ENCODE data around the gene DNALI1. TPM values are rescaled to one million over a fixed set of nuclear protein-coding genes. Genes with fewer than 3 reads are reported as not detected.
A peak's percentile ranks its signal among the peaks of the same experiment; 100 is the strongest.

DNALI1 gene
- total and polyA plus RNA-seq, 2 of the 4 experiments (the other 2 are of a cell fraction): 9.1 to 10.1 TPM

DNA sequence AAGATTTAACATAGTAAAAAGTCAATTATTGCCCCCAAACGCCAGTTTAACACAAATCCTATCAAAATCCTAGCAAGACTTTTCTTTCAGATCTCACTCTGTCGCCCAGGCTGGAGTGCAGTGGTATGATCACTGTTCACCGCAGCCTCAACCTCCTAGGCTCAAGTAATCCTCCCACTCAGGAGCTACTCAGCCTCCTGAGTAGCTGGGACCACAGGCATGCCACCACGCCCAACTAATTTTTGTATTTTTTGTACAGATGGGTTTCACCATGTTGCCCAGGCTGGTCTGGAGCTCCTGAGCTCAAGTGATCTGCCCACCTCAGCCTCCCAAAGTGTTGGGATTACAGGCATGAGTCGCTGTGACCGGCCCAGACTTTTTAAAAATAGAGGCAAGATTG, 7.4 kb upstream of the DNALI1 start:
- H3K4me3 ChIP-seq (ENCODE audit: insufficient read depth, low read depth, low read length): no peak overlapping the region
- no peak for ATAC-seq (ENCODE audit: low read depth)

More for the DNA sequence above, 7.4 kb upstream of the DNALI1 start:
- no peak overlapping the region for H3K9ac ChIP-seq (ENCODE audit: low read depth, low read length)
- no peak overlapping the region for H2BK120ac ChIP-seq (ENCODE audit: low read depth, low read length)
- H3K4me1 ChIP-seq (ENCODE audit: control insufficient read depth, insufficient read depth, low read length): peaks cover 3% of the 10 kb centered on the region; the same call in 1 of the 2 replicates
- no peaks in the 10 kb centered on the region; the same call in 1 of the 2 replicates for H3K9me1 ChIP-seq (ENCODE audit: insufficient read depth, low read length)
- H4K91ac ChIP-seq (ENCODE audit: insufficient read depth, low read depth, low read length): no peak overlapping the region
- dilution Hi-C loops (cut with HindIII; ENCODE audit: low sequenced_read_pairs, unreplicated experiment) (no loop called here), intact Hi-C loops (cut with micrococcal nuclease) (no loop called here), in situ Hi-C loops (cut with MboI; ENCODE audit: low sequenced_read_pairs) (no loop called here)
- H3K27ac ChIP-seq (ENCODE audit: insufficient read depth, low read length): no peak overlapping the region
- POLR2A ChIA-PET (ENCODE audit: unreplicated experiment): interaction anchor here (0.6 kb wide), 1 partner anchor 1488 kb away, joined by 8 read pairs; no protein-coding TSS in a partner anchor
- no peak overlapping the region for H2AK5ac ChIP-seq (ENCODE audit: low read depth, low read length)
- DNase-seq: peak; percentile 44
- H2BK15ac ChIP-seq (ENCODE audit: low read depth, low read length): no peak overlapping the region
- peaks cover 16% of the 10 kb centered on the region; the same call in 1 of the 2 replicates for H4K20me1 ChIP-seq (ENCODE audit: insufficient read depth, low read length)
- H4K5ac ChIP-seq (ENCODE audit: low read depth, low read length): no peak overlapping the region
- peaks cover 15 to 28% of the 10 kb centered on the region in 2 experiments for H3K79me1 ChIP-seq (ENCODE audit: low read depth in 1 of 2, low read length in 2 of 2)
- no peak overlapping the region for H2AK9ac ChIP-seq (replicated peaks; ENCODE audit: low read depth, low read length, poor library complexity)
- no peak overlapping the region for H3K4ac ChIP-seq (ENCODE audit: low read depth, low read length)
- H3K23ac ChIP-seq (ENCODE audit: low read depth, low read length): no peak overlapping the region
- no peak overlapping the region for H3K14ac ChIP-seq (replicated peaks; ENCODE audit: low read depth, low read length)
- CTCF ChIA-PET: interaction anchor here (0.6 to 0.8 kb wide), 2 partner anchors 35 to 39 kb away, joined by 3 read pairs; partner anchors contain the start of gene MEAF6
- H4K8ac ChIP-seq (ENCODE audit: low read depth in 2 of 2, low read length in 2 of 2): no peak overlapping the region
- no CpG with 5 or more reads among the region's 6 CpGs for WGBS, 2 experiments (ENCODE audit: extremely low coverage in 2 of 2, insufficient read length in 1 of 2)
- H2AFZ ChIP-seq (replicated peaks; ENCODE audit: low read length, poor library complexity): no peak overlapping the region
- H3K9me3 ChIP-seq (ENCODE audit: control insufficient read depth, insufficient read depth, low read length): no peaks in the 10 kb centered on the region
- no peak overlapping the region for H3K4me2 ChIP-seq (ENCODE audit: low read depth, low read length)
- no TSS peak for BruUV-seq (replicated peaks)
- H3K56ac ChIP-seq (ENCODE audit: extremely low read depth, insufficient read depth, low read length): no peak overlapping the region
- no peak overlapping the region for H2BK20ac ChIP-seq (ENCODE audit: low read depth, low read length)
- peaks cover 31% of the 10 kb centered on the region for H3K36me3 ChIP-seq (ENCODE audit: control insufficient read depth, insufficient read depth, low read length)
- TF ChIP-seq, protein P1, sequence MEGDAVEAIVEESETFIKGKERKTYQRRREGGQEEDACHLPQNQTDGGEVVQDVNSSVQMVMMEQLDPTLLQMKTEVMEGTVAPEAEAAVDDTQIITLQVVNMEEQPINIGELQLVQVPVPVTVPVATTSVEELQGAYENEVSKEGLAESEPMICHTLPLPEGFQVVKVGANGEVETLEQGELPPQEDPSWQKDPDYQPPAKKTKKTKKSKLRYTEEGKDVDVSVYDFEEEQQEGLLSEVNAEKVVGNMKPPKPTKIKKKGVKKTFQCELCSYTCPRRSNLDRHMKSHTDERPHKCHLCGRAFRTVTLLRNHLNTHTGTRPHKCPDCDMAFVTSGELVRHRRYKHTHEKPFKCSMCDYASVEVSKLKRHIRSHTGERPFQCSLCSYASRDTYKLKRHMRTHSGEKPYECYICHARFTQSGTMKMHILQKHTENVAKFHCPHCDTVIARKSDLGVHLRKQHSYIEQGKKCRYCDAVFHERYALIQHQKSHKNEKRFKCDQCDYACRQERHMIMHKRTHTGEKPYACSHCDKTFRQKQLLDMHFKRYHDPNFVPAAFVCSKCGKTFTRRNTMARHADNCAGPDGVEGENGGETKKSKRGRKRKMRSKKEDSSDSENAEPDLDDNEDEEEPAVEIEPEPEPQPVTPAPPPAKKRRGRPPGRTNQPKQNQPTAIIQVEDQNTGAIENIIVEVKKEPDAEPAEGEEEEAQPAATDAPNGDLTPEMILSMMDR (conservative IDR thresholded peaks at IDR 0.05; ENCODE audit: low read depth, low read length): no peak
- no peak overlapping the region for H3K18ac ChIP-seq (ENCODE audit: low read depth, low read length)
- no peaks in the 10 kb centered on the region for H3K27me3 ChIP-seq (ENCODE audit: control insufficient read depth, insufficient read depth, low read length)
- no peak overlapping the region for H2BK5ac ChIP-seq (ENCODE audit: low read depth, low read length, poor library complexity, severe bottlenecking)

All from IMR-90 (cell line).